ENCODE data around the gene BARHL2. TPM values are rescaled to one million over a fixed set of nuclear protein-coding genes. Genes with fewer than 3 reads are reported as not detected.

Gene BARHL2
- total and polyA plus RNA-seq, 2 donors (not counting 3 experiments of a cell fraction or from before 2014, with no cell fraction given), result not detected

- no peak overlapping the region for H2AFZ ChIP-seq (ENCODE audit: low read depth, low read length)
- intact Hi-C loops (cut with micrococcal nuclease), result no loop called here
Observed at GRCh38 chr1:90710579-90711536, 6.2 kb downstream of the BARHL2 start.

More at GRCh38 chr1:90710579-90711536, 6.2 kb downstream of the BARHL2 start:
- ChIA-PET CTCF (interaction anchor here (1.2 to 2.4 kb wide), 2 partner anchors 11 to 20 kb away, joined by 3 to 11 read pairs; no protein-coding TSS in a partner anchor), POLR2A (no interaction called here)
- no peaks in the 10 kb centered on the region for H3K9me3 ChIP-seq (replicated peaks; ENCODE audit: control insufficient read depth, insufficient read depth, low read length)
- TF ChIP-seq CTCF (IDR thresholded peaks at IDR 0.05; ENCODE audit: extremely low read depth in 1 of 2, insufficient read depth in 1 of 2, low read depth in 1 of 2, low read length in 2 of 2) (no peak), EZH2 (IDR thresholded peaks at IDR 0.05; ENCODE audit: borderline replicate concordance, low read depth, low read length, severe bottlenecking) (peak; percentile 84), GATA2 (IDR thresholded peaks at IDR 0.05; ENCODE audit: insufficient read depth, insufficient read length, low read depth, low read length) (no peak), POLR2AphosphoS5 (IDR thresholded peaks at IDR 0.05; ENCODE audit: insufficient read depth, low read depth, low read length) (no peak), MAX (IDR thresholded peaks at IDR 0.05; ENCODE audit: insufficient read depth, insufficient read length) (no peak)
- no peaks in the 10 kb centered on the region for H3K79me2 ChIP-seq (ENCODE audit: control insufficient read depth, insufficient read depth, low read length)
- FAIRE-seq (no peak), DNase-seq (ENCODE audit: low read depth, low spot score) (no peak)
- no peak overlapping the region for H3K4me3 ChIP-seq (replicated peaks in 1 of 3; ENCODE audit: insufficient read depth in 1 of 3, low read depth in 1 of 3, low read length in 3 of 3)
- H3K9ac ChIP-seq (replicated peaks; ENCODE audit: extremely low read depth, insufficient read depth, low read length), result no peak overlapping the region
- dilution Hi-C loops (cut with MboI; ENCODE audit: extremely low pct_ligation_motif_present, low sequenced_read_pairs), result no loop called here
- H3K9me1 ChIP-seq (replicated peaks; ENCODE audit: control insufficient read depth, extremely low read depth, insufficient read depth, low read length), result no peaks in the 10 kb centered on the region
- H3K4me1 ChIP-seq (ENCODE audit: control insufficient read depth, extremely low read depth, insufficient read depth, low read length), result peaks cover 2% of the 10 kb centered on the region
- peaks cover 88 to 98% of the 10 kb centered on the region in 2 experiments for H3K27me3 ChIP-seq (ENCODE audit: control insufficient read depth in 2 of 2, insufficient read depth in 2 of 2, low read length in 2 of 2)
- BruUV-seq (replicated peaks), result no TSS peak
- no peaks in the 10 kb centered on the region for H3K36me3 ChIP-seq (ENCODE audit: control insufficient read depth in 2 of 2, extremely low read depth in 1 of 2, insufficient read depth in 2 of 2, low read length in 2 of 2)
- no peak overlapping the region for H3K4me2 ChIP-seq (ENCODE audit: insufficient read depth, low read length)
- H3K27ac ChIP-seq (ENCODE audit: insufficient read depth, low read depth, low read length), result no peak overlapping the region
- H4K20me1 ChIP-seq (replicated peaks; ENCODE audit: control insufficient read depth, extremely low read depth, insufficient read depth, low read length), result no peaks in the 10 kb centered on the region

Measured in endothelial cell of umbilical vein (primary cell).